Upper lobe of right lung (tissue), 1 donor: Measurements from ENCODE around the gene PIAS3. TPM values are rescaled to one million over a fixed set of nuclear protein-coding genes. Genes with fewer than 3 reads are reported as not detected.
A peak's percentile ranks its signal among the peaks of the same experiment; 100 is the strongest.

ENCODE experiments used
- ATAC-seq: fragments of 200-7000 bp; cut with Tn5 transposase; one replicate; pipeline ENCODE4 v1.9.1; 2020; ENCODE audit warnings: mild to moderate bottlenecking, moderate library complexity
- DNase-seq: peaks from one replicate; pipeline ENCODE4 v3.0.0-alpha.2; 2020
- H3K27ac ChIP-seq: fragments of 200-600 bp; one replicate; pipeline ENCODE4 v1.8.0; 2022
- H3K27me3 ChIP-seq: fragments of 200-600 bp; one replicate; pipeline ENCODE4 v1.8.0; 2022; ENCODE audit warnings: mild to moderate bottlenecking
- H3K36me3 ChIP-seq: fragments of 200-600 bp; one replicate; pipeline ENCODE4 v1.8.0; 2022
- H3K4me1 ChIP-seq: fragments of 200-600 bp; one replicate; pipeline ENCODE4 v1.8.0; 2022
- H3K4me3 ChIP-seq: fragments of 200-600 bp; one replicate; pipeline ENCODE4 v1.8.0; 2022; ENCODE audit warnings: mild to moderate bottlenecking
- H3K9me3 ChIP-seq: fragments of 200-600 bp; one replicate; pipeline ENCODE4 v1.8.0; 2022
- CTCF ChIP-seq: fragments of 200-600 bp; IDR thresholded peaks from one replicate; pipeline ENCODE4 v1.8.0; 2022; ENCODE audit warnings: antibody characterized with exemption
- intact Hi-C: fragments of 100-400 bp; cut with DNase I; formaldehyde crosslinking; loops from one replicate; pipeline ENCODE4 v1.11.0; 2022
- total RNA-seq: library from RNA; stranded (reverse); fragmentation: NEBNext Ultra II Directional; extraction: Animal tissue kit (Norgen Biotek cat#: 25700); gene quantifications from one replicate; pipeline ENCODE4 v1.2.1, GENCODE V29; 2021
- donor health status: DM: no; HTN: yes; CAD: no; lungs with severe emphysema.

PIAS3 gene
- total RNA-seq, 1 donor from 2014 or later: 29.2 TPM

- Histone ChIP-seq H3K27ac (no peak overlapping the region), H3K4me1 (no peaks in the 10 kb centered on the region), H3K4me3 (no peak overlapping the region), H3K9me3 (no peaks in the 10 kb centered on the region), H3K27me3 (no peaks in the 10 kb centered on the region), H3K36me3 (no peaks in the 10 kb centered on the region)
- ATAC-seq (no peak), DNase-seq (no peak)
- no peak for TF ChIP-seq CTCF
- intact Hi-C loops: no loop called here
These were observed 25.8 kb upstream of the PIAS3 start for GRCh38 chr1:145884675-145885074.

GRCh38 chr1:145879775-145880174, 20.9 kb upstream of the PIAS3 start:
- Histone ChIP-seq H3K36me3 (no peaks in the 10 kb centered on the region), H3K27ac (no peak overlapping the region), H3K4me1 (no peaks in the 10 kb centered on the region), H3K4me3 (no peak overlapping the region), H3K27me3 (no peaks in the 10 kb centered on the region), H3K9me3 (no peaks in the 10 kb centered on the region)
- ATAC-seq: no peak
- no peak for DNase-seq
- no peak for TF ChIP-seq CTCF
- intact Hi-C loops: no loop called here

DNA sequence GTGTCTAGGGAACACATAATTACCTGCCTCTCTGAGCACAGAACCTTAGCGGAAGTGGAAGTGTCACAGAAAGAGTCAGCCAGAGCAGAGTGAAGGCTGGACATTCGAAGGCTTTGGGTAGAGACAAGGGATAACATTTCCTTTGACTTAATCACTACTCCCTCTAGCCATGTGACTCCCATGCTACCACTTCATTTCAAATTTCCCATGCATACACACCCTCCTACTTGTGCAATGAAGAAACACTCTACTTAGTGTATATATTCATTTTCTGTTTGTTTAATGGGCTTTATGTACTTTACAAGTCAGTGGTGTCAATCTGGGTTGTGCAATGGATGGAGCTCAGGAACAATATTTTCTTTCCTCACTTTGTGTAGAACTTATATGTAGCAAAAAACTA, 19.8 kb upstream of the PIAS3 start:
- H3K27me3 ChIP-seq: no peaks in the 10 kb centered on the region
- no peak overlapping the region for H3K27ac ChIP-seq
- H3K9me3 ChIP-seq: no peaks in the 10 kb centered on the region
- no peaks in the 10 kb centered on the region for H3K4me1 ChIP-seq
- ATAC-seq: no peak
- TF ChIP-seq CTCF: no peak
- H3K36me3 ChIP-seq: no peaks in the 10 kb centered on the region
- DNase-seq: no peak
- H3K4me3 ChIP-seq: no peak overlapping the region
- intact Hi-C loops: no loop called here

DNA sequence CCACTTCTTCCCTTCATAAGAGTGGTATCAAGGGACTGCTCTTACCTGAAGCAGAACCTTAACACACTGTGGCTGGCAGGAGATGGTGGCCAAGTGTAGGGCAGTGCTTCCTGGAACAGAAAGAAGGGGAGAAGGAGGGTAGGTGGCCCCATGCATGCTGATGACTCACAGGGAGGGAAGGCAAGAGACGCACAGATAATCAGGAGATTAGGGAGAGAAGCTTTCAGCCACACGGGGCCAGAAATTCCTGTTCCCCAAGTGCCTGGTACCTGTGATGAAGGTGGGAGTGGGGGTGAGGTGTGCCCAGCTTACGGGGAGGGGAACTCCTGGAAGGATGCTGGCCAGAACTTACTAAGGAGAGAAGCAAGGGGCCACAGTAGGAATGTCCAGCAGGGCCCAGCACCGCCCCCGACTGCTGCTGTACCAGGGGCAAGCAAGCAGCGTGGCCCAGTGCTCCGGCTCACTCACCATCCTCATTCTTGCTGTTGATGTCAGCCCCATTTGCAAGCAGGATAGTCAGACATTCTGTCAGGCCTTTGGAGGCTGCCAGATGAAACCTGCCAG, 19.1 kb upstream of the PIAS3 start:
- Histone ChIP-seq H3K36me3 (no peaks in the 10 kb centered on the region), H3K27ac (no peak overlapping the region), H3K9me3 (no peaks in the 10 kb centered on the region), H3K27me3 (no peaks in the 10 kb centered on the region), H3K4me3 (no peak overlapping the region), H3K4me1 (peaks cover under 1% of the 10 kb centered on the region)
- intact Hi-C loops: no loop called here
- ATAC-seq: peak; percentile 7
- no peak for TF ChIP-seq CTCF
- no peak for DNase-seq

DNA sequence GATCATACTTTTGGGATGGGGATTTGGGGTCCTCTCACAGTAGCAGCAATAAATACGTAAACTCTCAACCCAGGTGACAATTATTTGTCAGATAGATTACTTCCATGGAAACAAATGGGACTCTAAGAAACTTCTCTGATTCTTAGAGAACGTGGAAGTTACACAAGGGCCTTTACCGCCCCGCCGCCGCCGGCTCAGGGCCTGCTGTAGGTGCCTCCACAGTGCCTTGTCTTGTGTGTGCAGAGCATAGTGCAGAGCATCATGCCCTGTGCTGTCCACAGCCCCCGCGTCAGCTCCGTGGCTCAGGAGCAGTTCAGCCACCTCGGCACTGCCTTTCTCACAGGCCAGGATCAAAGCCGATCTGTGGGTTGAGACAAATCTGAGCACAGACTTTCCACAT, 15.8 kb upstream of the PIAS3 start:
- H3K27ac ChIP-seq: no peak overlapping the region
- no peaks in the 10 kb centered on the region for H3K9me3 ChIP-seq
- no peak for TF ChIP-seq CTCF
- no peak overlapping the region for H3K4me3 ChIP-seq
- no peaks in the 10 kb centered on the region for H3K27me3 ChIP-seq
- intact Hi-C loops: no loop called here
- H3K4me1 ChIP-seq: peaks cover 8% of the 10 kb centered on the region
- no peaks in the 10 kb centered on the region for H3K36me3 ChIP-seq
- DNase-seq: no peak
- no peak for ATAC-seq
